SU-DHL-6 (cell line): ENCODE measurements around the gene CDH23.

Experiments
- EZH2phosphoT487 ChIP-seq: fragments of 200-600 bp; sonication (generic), shearing (Covaris generic); conservative IDR thresholded peaks from 2 replicates; pipeline ENCODE4 v1.6.1; 2018; ENCODE audit warnings: mild to moderate bottlenecking, antibody characterized with exemption, low read length, moderate library complexity, mixed read lengths
- TF ChIP-seq, protein P1 (sequence below): fragments of 200-600 bp; sonication (generic); IDR thresholded peaks from one replicate; pipeline ENCODE4 v1.5.1; 2017; ENCODE audit warnings: antibody characterized with exemption, mild to moderate bottlenecking, low read length, moderate library complexity; ENCODE audit not compliant: insufficient read depth, poor library complexity, severe bottlenecking

GRCh38 chr10:71611131-71611530 lies 214.4 kb downstream of the CDH23 start:
- TF ChIP-seq, protein P1, sequence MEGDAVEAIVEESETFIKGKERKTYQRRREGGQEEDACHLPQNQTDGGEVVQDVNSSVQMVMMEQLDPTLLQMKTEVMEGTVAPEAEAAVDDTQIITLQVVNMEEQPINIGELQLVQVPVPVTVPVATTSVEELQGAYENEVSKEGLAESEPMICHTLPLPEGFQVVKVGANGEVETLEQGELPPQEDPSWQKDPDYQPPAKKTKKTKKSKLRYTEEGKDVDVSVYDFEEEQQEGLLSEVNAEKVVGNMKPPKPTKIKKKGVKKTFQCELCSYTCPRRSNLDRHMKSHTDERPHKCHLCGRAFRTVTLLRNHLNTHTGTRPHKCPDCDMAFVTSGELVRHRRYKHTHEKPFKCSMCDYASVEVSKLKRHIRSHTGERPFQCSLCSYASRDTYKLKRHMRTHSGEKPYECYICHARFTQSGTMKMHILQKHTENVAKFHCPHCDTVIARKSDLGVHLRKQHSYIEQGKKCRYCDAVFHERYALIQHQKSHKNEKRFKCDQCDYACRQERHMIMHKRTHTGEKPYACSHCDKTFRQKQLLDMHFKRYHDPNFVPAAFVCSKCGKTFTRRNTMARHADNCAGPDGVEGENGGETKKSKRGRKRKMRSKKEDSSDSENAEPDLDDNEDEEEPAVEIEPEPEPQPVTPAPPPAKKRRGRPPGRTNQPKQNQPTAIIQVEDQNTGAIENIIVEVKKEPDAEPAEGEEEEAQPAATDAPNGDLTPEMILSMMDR: no peak
- TF ChIP-seq EZH2phosphoT487: no peak
